ENCODE results near the gene THAP5.
A peak's percentile ranks its signal among the peaks of the same experiment; 100 is the strongest.

The THAP5 gene

GRCh38 chr7:108569381-108570145 is at the start of gene THAP5, which contains the start of gene DNAJB9:
TSS of gene THAP5 (minus strand) at chr7:108569706. CDS start at chr7:108569569, 137 bp downstream.
TSS of gene DNAJB9 (plus strand) at chr7:108569874. CDS start at chr7:108571727, 1,853 bp downstream.
- TF ChIP-seq ZBTB7A (IDR thresholded peaks at IDR 0.05; ENCODE audit: low read depth) (peak; percentile 81; the same call in 1 of the 2 replicates), NFIC (IDR thresholded peaks at IDR 0.05) (no peak), CREB1 (IDR thresholded peaks at IDR 0.05; ENCODE audit: low read depth) (peak; percentile 77), YY1 (IDR thresholded peaks at IDR 0.05; ENCODE audit: low read depth) (no peak), EGR1 (IDR thresholded peaks at IDR 0.05) (no peak), TAF1 (IDR thresholded peaks at IDR 0.05; ENCODE audit: low read depth) (peak; percentile 85), TCF12 (IDR thresholded peaks at IDR 0.05; ENCODE audit: low read depth) (no peak; the same call in 1 of the 2 replicates), REST (IDR thresholded peaks at IDR 0.05; ENCODE audit: low read depth) (no peak), TEAD4 (IDR thresholded peaks at IDR 0.05) (no peak), CEBPB (IDR thresholded peaks at IDR 0.05) (no peak), EP300 (IDR thresholded peaks at IDR 0.05; ENCODE audit: borderline replicate concordance) (0 out of 2 replicates have a peak, but pooled peaks have one; percentile 5), FOXM1 (IDR thresholded peaks at IDR 0.05; ENCODE audit: borderline replicate concordance, low read depth) (no peak), RAD21 (IDR thresholded peaks at IDR 0.05; ENCODE audit: low read depth) (no peak)
- TF ChIP-seq, protein P1, sequence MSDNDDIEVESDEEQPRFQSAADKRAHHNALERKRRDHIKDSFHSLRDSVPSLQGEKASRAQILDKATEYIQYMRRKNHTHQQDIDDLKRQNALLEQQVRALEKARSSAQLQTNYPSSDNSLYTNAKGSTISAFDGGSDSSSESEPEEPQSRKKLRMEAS (IDR thresholded peaks at IDR 0.05): peak; percentile 99
- TF ChIP-seq, protein P2, sequence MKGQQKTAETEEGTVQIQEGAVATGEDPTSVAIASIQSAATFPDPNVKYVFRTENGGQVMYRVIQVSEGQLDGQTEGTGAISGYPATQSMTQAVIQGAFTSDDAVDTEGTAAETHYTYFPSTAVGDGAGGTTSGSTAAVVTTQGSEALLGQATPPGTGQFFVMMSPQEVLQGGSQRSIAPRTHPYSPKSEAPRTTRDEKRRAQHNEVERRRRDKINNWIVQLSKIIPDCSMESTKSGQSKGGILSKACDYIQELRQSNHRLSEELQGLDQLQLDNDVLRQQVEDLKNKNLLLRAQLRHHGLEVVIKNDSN (IDR thresholded peaks at IDR 0.05): peak; percentile 100

DNA sequence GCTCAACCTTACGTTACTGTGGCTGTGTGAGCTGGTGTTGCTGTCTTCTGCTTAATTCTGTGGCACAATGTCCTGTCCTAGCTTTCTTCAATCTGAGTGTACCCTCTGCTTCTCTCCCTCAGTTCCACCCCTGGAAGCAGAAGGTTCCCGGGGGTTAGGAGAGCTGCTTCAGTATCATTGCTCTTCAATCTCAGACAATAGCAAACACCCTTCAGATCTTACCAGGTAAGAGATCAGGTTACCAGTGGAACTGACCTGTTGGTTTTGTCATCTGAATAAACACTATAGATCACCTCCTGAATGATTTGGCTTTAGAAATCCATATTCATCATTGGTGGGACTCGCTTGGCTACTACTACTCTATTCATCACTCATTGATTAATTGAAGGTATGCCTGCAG is 48.5 kb upstream of the THAP5 start:
- TF ChIP-seq TAF1 (IDR thresholded peaks at IDR 0.05; ENCODE audit: low read depth): no peak
- TF ChIP-seq FOXM1 (IDR thresholded peaks at IDR 0.05; ENCODE audit: borderline replicate concordance, low read depth): no peak
- TF ChIP-seq ZBTB7A (IDR thresholded peaks at IDR 0.05; ENCODE audit: low read depth): no peak

DNA sequence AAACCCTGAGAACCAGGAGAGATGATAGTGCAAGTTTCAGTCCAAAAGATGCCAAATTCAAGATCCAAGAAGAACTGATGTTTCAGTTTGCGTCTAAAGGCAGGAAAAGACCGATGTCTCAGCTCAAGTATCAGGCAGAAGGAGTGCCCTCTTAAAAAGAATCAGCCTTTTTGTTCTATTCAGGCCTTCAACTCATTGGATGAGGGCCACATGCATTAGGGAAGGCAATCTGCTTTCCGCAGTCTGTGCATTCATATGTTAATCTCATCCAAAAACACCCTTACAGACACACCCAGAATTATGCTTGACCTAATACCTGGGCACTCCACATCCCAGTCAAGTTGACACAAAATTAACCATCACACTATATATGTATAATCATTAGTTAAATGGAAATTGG is 45.4 kb upstream of the THAP5 start:
- TF ChIP-seq EP300 (IDR thresholded peaks at IDR 0.05; ENCODE audit: borderline replicate concordance) (no peak), NFIC (IDR thresholded peaks at IDR 0.05) (no peak), CREB1 (IDR thresholded peaks at IDR 0.05; ENCODE audit: low read depth) (no peak), REST (IDR thresholded peaks at IDR 0.05; ENCODE audit: low read depth) (no peak), TAF1 (IDR thresholded peaks at IDR 0.05; ENCODE audit: low read depth) (no peak), CEBPB (IDR thresholded peaks at IDR 0.05) (no peak), TEAD4 (IDR thresholded peaks at IDR 0.05) (no peak), RAD21 (IDR thresholded peaks at IDR 0.05; ENCODE audit: low read depth) (no peak), EGR1 (IDR thresholded peaks at IDR 0.05) (no peak), FOXM1 (IDR thresholded peaks at IDR 0.05; ENCODE audit: borderline replicate concordance, low read depth) (no peak), YY1 (IDR thresholded peaks at IDR 0.05; ENCODE audit: low read depth) (no peak), ZBTB7A (IDR thresholded peaks at IDR 0.05; ENCODE audit: low read depth) (no peak), TCF12 (IDR thresholded peaks at IDR 0.05; ENCODE audit: low read depth) (no peak)
- TF ChIP-seq, protein P2 (IDR thresholded peaks at IDR 0.05): no peak
- TF ChIP-seq, protein P1 (IDR thresholded peaks at IDR 0.05): no peak

DNA sequence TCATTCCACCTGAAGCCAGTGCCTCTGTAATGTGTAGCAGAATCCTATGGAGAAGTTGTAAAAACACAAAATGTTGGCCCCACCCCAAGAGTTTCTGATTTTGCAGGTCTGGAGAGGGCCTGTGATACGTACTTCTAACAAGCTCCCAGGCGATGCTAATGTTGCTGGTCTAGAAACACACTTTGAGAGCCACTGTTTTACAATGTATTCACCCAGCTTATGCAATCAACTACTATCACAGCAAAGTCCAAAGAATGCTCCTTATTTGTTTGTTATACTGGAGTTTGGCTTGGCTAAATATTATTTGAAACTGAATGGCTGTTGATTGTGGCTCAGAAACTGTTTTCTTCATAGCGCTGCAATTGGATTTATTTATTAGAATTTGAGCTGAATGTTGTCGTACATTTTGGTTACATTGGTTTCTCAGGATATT is 44.5 kb upstream of the THAP5 start:
- TF ChIP-seq CREB1 (IDR thresholded peaks at IDR 0.05; ENCODE audit: low read depth): no peak
- TF ChIP-seq FOXM1 (IDR thresholded peaks at IDR 0.05; ENCODE audit: borderline replicate concordance, low read depth): no peak
- TF ChIP-seq REST (IDR thresholded peaks at IDR 0.05; ENCODE audit: low read depth): no peak
- TF ChIP-seq YY1 (IDR thresholded peaks at IDR 0.05; ENCODE audit: low read depth): no peak
